Measurements from ENCODE around the gene PPP2R1A.
A peak's percentile ranks its signal among the peaks of the same experiment; 100 is the strongest.
"Not testable (repeated sequence)": the region's sequence is repeated elsewhere in the genome, so short reads cannot be mapped to it uniquely, and the experiment has no call there.

PPP2R1A gene

GRCh38 chr19:52248241-52248640 is 58.4 kb downstream of the PPP2R1A start:
- DNase-seq: no peak

GRCh38 chr19:52258426-52258825 is 68.6 kb downstream of the PPP2R1A start:
- no peak for DNase-seq

GRCh38 chr19:52265556-52265955 is 75.7 kb downstream of the PPP2R1A start:
- DNase-seq: not testable (repeated sequence)

GRCh38 chr19:52269338-52270261 is 79.7 kb downstream of the PPP2R1A start, which contains the start of gene ZNF766:
Gene ZNF766, plus strand, starts transcription at chr19:52269587. Its CDS starts 27 bp downstream, at chr19:52269614.
- peak; percentile 94 for DNase-seq

GRCh38 chr19:52270266-52270885 is 80.5 kb downstream of the PPP2R1A start:
- DNase-seq: peak; percentile 19

GRCh38 chr19:52273301-52273700 is 83.4 kb downstream of the PPP2R1A start:
- DNase-seq: no peak

- no peak for DNase-seq
Measured at GRCh38 chr19:52274191-52274590, 84.3 kb downstream of the PPP2R1A start.

- DNase-seq: no peak
Measured at GRCh38 chr19:52275988-52276387, 86.1 kb downstream of the PPP2R1A start.

GRCh38 chr19:52277471-52277870 is 87.6 kb downstream of the PPP2R1A start:
- no peak for DNase-seq

Measured in fibroblast of skin of right quadriceps (primary cell).